Central memory CD4-positive, alpha-beta T cell (primary cell): ENCODE measurements around the gene GABRE.
"Not testable (repeated sequence)": the region's sequence is repeated elsewhere in the genome, so short reads cannot be mapped to it uniquely, and the experiment has no call there.

Experiments
- DNase-seq: peaks from one replicate; pipeline ENCODE4 v3.0.0; 2022

The GABRE gene

GRCh38 chrX:151962034-151962433 lies 12.4 kb downstream of the GABRE start:
- no peak for DNase-seq

GRCh38 chrX:151958101-151958500 lies 16.4 kb downstream of the GABRE start:
- no peak for DNase-seq

- DNase-seq: no peak
These were observed 19.7 kb downstream of the GABRE start for GRCh38 chrX:151954730-151955129.

GRCh38 chrX:151938172-151938571 lies 36.3 kb downstream of the GABRE start:
- DNase-seq: no peak

GRCh38 chrX:151935358-151935757 lies 39.1 kb downstream of the GABRE start:
- no peak for DNase-seq

GRCh38 chrX:151929126-151929525 lies 45.4 kb downstream of the GABRE start:
- DNase-seq: no peak

- DNase-seq: no peak
These were observed 50.8 kb downstream of the GABRE start for GRCh38 chrX:151923648-151924047.

GRCh38 chrX:151922692-151923091 lies 51.8 kb downstream of the GABRE start:
- no peak for DNase-seq

GRCh38 chrX:151921866-151922265 lies 52.6 kb downstream of the GABRE start:
- DNase-seq: no peak

- DNase-seq: no peak
These were observed 53.2 kb downstream of the GABRE start for GRCh38 chrX:151921292-151921691.

- no peak for DNase-seq
These were observed 53.9 kb downstream of the GABRE start for GRCh38 chrX:151920530-151920929.

- no peak for DNase-seq
These were observed 54.4 kb downstream of the GABRE start for GRCh38 chrX:151920101-151920500.

GRCh38 chrX:151919610-151920009 lies 54.9 kb downstream of the GABRE start:
- DNase-seq: no peak

- not testable (repeated sequence) for DNase-seq
These were observed 55.7 kb downstream of the GABRE start for GRCh38 chrX:151918736-151919135.

- DNase-seq: no peak
These were observed 61.7 kb downstream of the GABRE start, which contains the start of gene MAGEA4 for GRCh38 chrX:151912780-151913179. Gene MAGEA4 (plus strand): TSS chrX:151912889. CDS start chrX:151923665, 10,776 bp downstream.

- no peak for DNase-seq
These were observed 62.3 kb downstream of the GABRE start for GRCh38 chrX:151912221-151912620.

GRCh38 chrX:151904989-151905388 lies 69.5 kb downstream of the GABRE start:
- DNase-seq: no peak
